OCI-LY1 (cell line): ENCODE measurements around the gene MRGPRX2.

Experiments used
- EZH2 ChIP-seq: fragments of 200-600 bp; sonication (generic), shearing (Covaris generic); IDR thresholded peaks from 2 replicates; pipeline ENCODE4 v1.8.0; 2017; ENCODE audit warnings: borderline replicate concordance, mixed run types, mild to moderate bottlenecking, antibody characterized with exemption, low read length, moderate library complexity, mixed read lengths
- TF ChIP-seq, protein P1 (sequence below): fragments of 200-600 bp; sonication (generic), shearing (Covaris generic); IDR thresholded peaks from 2 replicates; pipeline ENCODE4 v1.5.1; 2017; ENCODE audit warnings: mild to moderate bottlenecking, antibody characterized with exemption, low read length, moderate library complexity, mixed read lengths

DNA sequence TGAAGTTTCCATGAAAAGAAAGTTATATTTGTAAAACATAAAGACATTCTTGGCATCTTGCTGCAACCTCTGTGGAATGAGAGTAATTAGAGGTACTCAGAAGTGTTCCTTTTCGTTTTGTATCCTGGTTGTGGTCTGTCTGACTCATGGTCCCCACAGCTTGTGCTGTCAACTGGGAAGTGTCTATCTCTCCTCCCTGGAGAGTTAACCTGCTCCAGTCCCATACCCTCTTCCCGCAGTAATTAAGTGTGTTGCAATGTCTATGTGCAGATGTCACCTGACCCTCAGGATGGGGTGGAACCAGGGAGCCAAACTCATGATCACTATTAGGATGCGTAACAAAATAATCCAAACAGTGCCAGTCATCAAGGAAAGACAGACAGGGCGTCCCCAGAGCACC is 33.5 kb upstream of the MRGPRX2 start:
- TF ChIP-seq, protein P1, sequence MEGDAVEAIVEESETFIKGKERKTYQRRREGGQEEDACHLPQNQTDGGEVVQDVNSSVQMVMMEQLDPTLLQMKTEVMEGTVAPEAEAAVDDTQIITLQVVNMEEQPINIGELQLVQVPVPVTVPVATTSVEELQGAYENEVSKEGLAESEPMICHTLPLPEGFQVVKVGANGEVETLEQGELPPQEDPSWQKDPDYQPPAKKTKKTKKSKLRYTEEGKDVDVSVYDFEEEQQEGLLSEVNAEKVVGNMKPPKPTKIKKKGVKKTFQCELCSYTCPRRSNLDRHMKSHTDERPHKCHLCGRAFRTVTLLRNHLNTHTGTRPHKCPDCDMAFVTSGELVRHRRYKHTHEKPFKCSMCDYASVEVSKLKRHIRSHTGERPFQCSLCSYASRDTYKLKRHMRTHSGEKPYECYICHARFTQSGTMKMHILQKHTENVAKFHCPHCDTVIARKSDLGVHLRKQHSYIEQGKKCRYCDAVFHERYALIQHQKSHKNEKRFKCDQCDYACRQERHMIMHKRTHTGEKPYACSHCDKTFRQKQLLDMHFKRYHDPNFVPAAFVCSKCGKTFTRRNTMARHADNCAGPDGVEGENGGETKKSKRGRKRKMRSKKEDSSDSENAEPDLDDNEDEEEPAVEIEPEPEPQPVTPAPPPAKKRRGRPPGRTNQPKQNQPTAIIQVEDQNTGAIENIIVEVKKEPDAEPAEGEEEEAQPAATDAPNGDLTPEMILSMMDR, result no peak
- TF ChIP-seq EZH2, result no peak
